ENCODE results near the gene ZNF506.
A peak's percentile ranks its signal among the peaks of the same experiment; 100 is the strongest.
"Not testable (repeated sequence)": the region's sequence is repeated elsewhere in the genome, so short reads cannot be mapped to it uniquely, and the experiment has no call there.

Gene ZNF506

GRCh38 chr19:19821366-19821951 lies at the start of gene ZNF506:
ZNF506 (minus strand) TSS chr19:19821750; CDS start chr19:19821603, 147 bp downstream.
- TF ChIP-seq, protein P1, sequence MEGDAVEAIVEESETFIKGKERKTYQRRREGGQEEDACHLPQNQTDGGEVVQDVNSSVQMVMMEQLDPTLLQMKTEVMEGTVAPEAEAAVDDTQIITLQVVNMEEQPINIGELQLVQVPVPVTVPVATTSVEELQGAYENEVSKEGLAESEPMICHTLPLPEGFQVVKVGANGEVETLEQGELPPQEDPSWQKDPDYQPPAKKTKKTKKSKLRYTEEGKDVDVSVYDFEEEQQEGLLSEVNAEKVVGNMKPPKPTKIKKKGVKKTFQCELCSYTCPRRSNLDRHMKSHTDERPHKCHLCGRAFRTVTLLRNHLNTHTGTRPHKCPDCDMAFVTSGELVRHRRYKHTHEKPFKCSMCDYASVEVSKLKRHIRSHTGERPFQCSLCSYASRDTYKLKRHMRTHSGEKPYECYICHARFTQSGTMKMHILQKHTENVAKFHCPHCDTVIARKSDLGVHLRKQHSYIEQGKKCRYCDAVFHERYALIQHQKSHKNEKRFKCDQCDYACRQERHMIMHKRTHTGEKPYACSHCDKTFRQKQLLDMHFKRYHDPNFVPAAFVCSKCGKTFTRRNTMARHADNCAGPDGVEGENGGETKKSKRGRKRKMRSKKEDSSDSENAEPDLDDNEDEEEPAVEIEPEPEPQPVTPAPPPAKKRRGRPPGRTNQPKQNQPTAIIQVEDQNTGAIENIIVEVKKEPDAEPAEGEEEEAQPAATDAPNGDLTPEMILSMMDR (conservative IDR thresholded peaks at IDR 0.05; ENCODE audit: low read length): no peak
- H3K4me3 ChIP-seq (ENCODE audit: low read length): peak within 1 kb of the TSS; percentile 86
- DNase-seq (ENCODE audit: low read depth): peak; percentile 95

DNA sequence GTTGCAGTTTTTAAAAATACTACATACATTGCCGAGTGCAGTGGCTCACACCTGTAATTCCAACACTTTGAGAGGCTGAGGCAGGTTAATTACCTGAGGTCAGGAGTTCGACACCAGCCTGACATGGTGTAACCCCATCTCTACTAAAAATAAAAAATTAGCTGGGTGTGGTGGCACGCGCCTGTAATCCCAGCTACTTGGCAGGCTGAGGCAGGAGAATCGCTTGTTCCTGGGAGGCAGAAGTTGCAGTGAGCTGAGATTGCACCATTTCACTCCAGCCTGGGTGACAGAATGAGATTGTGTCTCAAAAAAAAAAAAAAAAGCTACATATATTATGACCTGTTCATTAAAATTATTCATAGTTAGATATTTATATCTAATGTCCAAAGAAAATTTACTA lies 48.5 kb upstream of the ZNF506 start:
- not testable (repeated sequence) for DNase-seq (ENCODE audit: low read depth); H3K4me3 ChIP-seq (ENCODE audit: low read length)

- DNase-seq (ENCODE audit: low read depth): peak; percentile 1
- TF ChIP-seq, protein P1 (conservative IDR thresholded peaks at IDR 0.05; ENCODE audit: low read length): no peak
- peak overlapping the region; percentile 92 for H3K4me3 ChIP-seq (ENCODE audit: low read length)
Measured at GRCh38 chr19:19866611-19867248, 45.2 kb upstream of the ZNF506 start.

DNA sequence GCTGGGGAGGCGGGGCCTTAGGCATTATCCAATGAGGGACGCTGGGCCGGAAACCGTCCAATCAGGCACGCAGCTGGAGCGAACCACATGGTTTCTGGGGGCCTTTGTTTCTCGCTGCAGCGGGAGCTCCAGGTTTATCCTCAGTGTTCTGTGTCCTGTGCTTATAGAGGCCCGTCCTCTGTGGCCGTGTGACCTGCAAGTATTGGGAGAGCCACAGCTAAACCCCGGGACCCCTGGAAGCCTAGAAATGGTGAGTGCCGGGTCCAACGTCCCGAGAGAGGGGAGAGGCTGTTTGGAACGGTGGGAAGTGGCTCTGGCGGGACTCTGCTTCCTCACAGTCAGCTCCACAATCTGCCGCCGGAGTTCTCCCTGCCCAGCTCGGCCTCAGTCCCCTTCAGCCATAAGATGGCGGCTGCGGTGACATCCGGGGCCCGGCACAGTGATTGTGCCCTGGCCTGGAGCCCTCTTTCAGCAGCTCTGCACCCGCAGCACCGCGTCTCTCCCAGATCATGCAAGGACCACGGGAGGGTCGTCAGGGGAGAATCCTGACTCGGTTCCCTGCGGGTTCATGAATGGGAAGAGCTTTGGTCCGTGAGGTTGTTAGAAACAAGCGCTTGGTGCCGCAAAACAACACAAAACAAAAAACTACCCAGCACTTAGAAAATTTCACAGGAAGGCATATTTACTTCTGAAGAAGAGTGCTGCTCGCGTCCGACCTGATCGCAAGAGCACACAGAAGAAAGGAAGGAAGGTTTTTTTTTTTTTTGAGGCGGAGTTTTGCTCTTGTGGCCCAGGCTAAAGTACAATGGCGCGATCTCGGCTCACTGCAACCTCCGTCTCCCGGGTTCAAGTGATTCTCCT lies 44.4 kb upstream of the ZNF506 start, which contains the start of gene ZNF253:
ZNF253 (plus strand) TSS at position 133 of the 861 bp plus-strand sequence; CDS start at position 248, 115 bp downstream.
- DNase-seq (ENCODE audit: low read depth): peak; percentile 89
- H3K4me3 ChIP-seq (ENCODE audit: low read length): peak within 1 kb of the TSS; percentile 92
- TF ChIP-seq, protein P1 (conservative IDR thresholded peaks at IDR 0.05; ENCODE audit: low read length): no peak

DNA sequence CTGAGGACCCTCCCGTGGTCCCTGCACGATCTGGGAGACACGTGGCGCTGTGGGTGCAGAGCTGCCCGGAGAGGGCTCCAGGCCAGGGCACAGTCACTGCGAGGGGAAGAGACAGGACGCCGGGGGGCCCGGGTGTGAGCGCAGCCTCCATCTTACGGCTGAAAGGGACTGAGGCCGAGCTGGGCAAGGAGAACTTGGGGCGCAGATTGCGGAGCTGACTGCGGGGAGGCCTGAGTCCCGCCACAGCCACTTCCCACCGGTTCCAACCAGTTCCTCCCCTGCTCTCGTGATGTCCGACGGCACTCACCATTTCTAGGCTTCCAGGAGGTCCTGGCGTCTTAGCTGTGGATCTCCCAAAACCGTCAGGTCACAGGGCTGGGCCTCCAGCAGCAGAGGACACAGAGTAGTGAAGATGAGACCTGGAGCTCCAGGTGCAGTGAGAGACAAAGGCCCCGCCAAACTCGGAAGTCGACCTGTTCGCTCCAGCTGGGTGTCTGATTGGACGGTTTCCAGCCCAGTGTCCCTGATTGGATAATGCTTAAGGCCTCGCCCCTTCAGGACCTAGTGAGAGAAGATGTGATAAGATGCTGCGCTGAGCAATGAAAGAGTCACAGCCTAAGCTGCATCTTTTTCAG lies 39.3 kb upstream of the ZNF506 start:
- no peak overlapping the region for H3K4me3 ChIP-seq (ENCODE audit: low read length)
- no peak for DNase-seq (ENCODE audit: low read depth)
- TF ChIP-seq, protein P1 (conservative IDR thresholded peaks at IDR 0.05; ENCODE audit: low read length): no peak

- DNase-seq (ENCODE audit: low read depth): no peak
- TF ChIP-seq, protein P1 (conservative IDR thresholded peaks at IDR 0.05; ENCODE audit: low read length): no peak
- no peak overlapping the region for H3K4me3 ChIP-seq (ENCODE audit: low read length)
Measured at GRCh38 chr19:19858751-19859150, 37.2 kb upstream of the ZNF506 start.

DNA sequence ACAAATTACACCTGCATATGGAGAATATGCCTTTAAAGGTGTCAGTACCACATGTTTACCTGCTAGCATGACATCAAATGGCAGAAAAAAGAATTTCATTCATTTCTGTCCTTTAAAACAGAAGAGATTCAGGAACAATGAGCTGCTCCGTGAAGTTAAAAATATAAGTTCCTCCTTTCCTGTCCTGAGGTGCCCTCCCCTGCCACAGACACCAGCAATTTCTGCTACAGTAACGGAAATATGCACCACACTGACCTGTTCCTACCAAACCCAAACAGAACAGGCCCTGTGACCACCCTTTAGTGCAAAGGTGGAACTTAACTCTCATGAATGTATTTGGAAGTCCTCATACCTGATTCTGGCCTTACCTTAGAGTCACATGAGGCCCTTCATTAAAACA lies 30.2 kb upstream of the ZNF506 start:
- not testable (repeated sequence) for H3K4me3 ChIP-seq (ENCODE audit: low read length); DNase-seq (ENCODE audit: low read depth)

Measured in AG10803 (cell line).